GM20000 (cell line): Measurements from ENCODE around the gene RBBP8NL.

ENCODE experiments used
- DNase-seq: peaks from one replicate; pipeline ENCODE4 v3.0.0; 2012; ENCODE audit warnings: low spot score
- CTCF ChIP-seq: IDR thresholded peaks from 2 replicates; pipeline ENCODE4 v1.5.1; 2012; ENCODE audit warnings: mild to moderate bottlenecking, control low read depth; ENCODE audit errors: extremely low read depth, missing control alignments

RBBP8NL gene

GRCh38 chr20:62406635-62407176 lies 20.6 kb downstream of the RBBP8NL start:
- TF ChIP-seq CTCF, result no peak
- no peak for DNase-seq

- DNase-seq, result no peak
- no peak for TF ChIP-seq CTCF
These were observed 21.3 kb downstream of the RBBP8NL start for GRCh38 chr20:62405981-62406513.

GRCh38 chr20:62405108-62405980 lies 22.0 kb downstream of the RBBP8NL start:
- TF ChIP-seq CTCF, result no peak
- DNase-seq, result no peak

- TF ChIP-seq CTCF, result no peak
- no peak for DNase-seq
These were observed 22.6 kb downstream of the RBBP8NL start for GRCh38 chr20:62404761-62405107.

GRCh38 chr20:62404112-62404665 lies 23.1 kb downstream of the RBBP8NL start:
- TF ChIP-seq CTCF, result no peak

GRCh38 chr20:62403331-62403730 lies 24.0 kb downstream of the RBBP8NL start:
- no peak for TF ChIP-seq CTCF
- DNase-seq, result no peak

More at GRCh38 chr20:62404112-62404665, 23.1 kb downstream of the RBBP8NL start:
- no peak for DNase-seq

GRCh38 chr20:62402456-62403150 lies 24.7 kb downstream of the RBBP8NL start:
- no peak for DNase-seq
- TF ChIP-seq CTCF, result no peak
